Right atrium auricular region (tissue), 2 donors: ENCODE results near the gene PDGFC. TPM values are rescaled to one million over a fixed set of nuclear protein-coding genes. Genes with fewer than 3 reads are reported as not detected.
A peak's percentile ranks its signal among the peaks of the same experiment; 100 is the strongest.

Experiments
- DNase-seq: peaks from one replicate; pipeline ENCODE4 v3.0.0-alpha.2; 2019; ENCODE audit warnings: low spot score
- H3K27ac ChIP-seq, 2 donors: fragments of 200-600 bp; sonication (generic); 1 replicate in 1 of 2; 2 replicates in 1 of 2; pipeline ENCODE4 v1.5.1; 2016 to 2019
- H3K27me3 ChIP-seq, 2 donors: fragments of 200-600 bp; sonication (generic); one replicate each; pipeline versions ENCODE4 v1.5.1 to v1.6.0; 2017 to 2019
- H3K36me3 ChIP-seq: fragments of 200-600 bp; sonication (generic); one replicate; pipeline ENCODE4 v1.5.1; 2016
- H3K4me1 ChIP-seq, 2 donors: fragments of 200-600 bp; sonication (generic); one replicate each; pipeline versions ENCODE4 v1.5.1 to v1.6.0; 2017 to 2019
- H3K4me3 ChIP-seq, 2 donors: fragments of 200-600 bp; sonication (generic); 1 replicate in 1 of 2; 2 replicates in 1 of 2; pipeline ENCODE4 v1.5.1; 2017 to 2019; ENCODE audit warnings: mild to moderate bottlenecking in 1 of 2, moderate library complexity in 1 of 2
- H3K9me3 ChIP-seq, 2 donors: fragments of 200-600 bp; sonication (generic); one replicate each; pipeline ENCODE4 v1.5.1; 2019
- total RNA-seq, 2 donors: library from RNA; depleted of rRNA; stranded (reverse); fragments of >200 nt; gene quantifications; one replicate each; pipeline ENCODE4 v1.1.0, GENCODE V29; 2016
- TF ChIP-seq, protein P1 (sequence below), 2 donors: fragments of 200-600 bp; sonication (generic); IDR thresholded peaks; one replicate each; pipeline ENCODE4 v1.5.1; 2019; ENCODE audit warnings: antibody characterized with exemption in 2 of 2

The PDGFC gene
- total RNA-seq, 2 donors from 2014 or later: 17.0 to 17.1 TPM

DNA sequence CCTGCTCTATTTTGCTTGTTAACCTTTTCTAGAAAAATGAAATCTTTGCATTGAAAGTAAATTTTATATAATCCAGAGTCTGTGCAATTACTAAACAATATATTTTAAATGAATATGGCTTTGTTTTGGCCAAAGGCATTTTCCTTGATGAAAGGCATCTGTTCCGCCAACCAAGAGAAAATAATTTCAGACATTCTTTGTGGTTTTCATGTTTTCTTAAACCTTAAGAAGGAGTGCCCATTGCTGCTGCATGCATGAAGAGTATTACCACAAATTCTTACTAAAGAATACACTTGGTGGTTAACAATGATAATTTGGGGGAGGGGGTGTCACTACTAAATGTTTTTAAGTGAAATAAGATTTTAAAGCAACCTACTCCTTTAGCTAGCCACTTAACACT is 2.7 kb upstream of the PDGFC start:
- Histone ChIP-seq H3K4me1 (peaks cover 0 to 23% of the 10 kb centered on the region in 2 donors), H3K4me3 (no peak overlapping the region), H3K27me3 (no peaks in the 10 kb centered on the region), H3K27ac (no peak overlapping the region), H3K36me3 (no peaks in the 10 kb centered on the region), H3K9me3 (no peaks in the 10 kb centered on the region)
- DNase-seq: no peak
- TF ChIP-seq, protein P1, sequence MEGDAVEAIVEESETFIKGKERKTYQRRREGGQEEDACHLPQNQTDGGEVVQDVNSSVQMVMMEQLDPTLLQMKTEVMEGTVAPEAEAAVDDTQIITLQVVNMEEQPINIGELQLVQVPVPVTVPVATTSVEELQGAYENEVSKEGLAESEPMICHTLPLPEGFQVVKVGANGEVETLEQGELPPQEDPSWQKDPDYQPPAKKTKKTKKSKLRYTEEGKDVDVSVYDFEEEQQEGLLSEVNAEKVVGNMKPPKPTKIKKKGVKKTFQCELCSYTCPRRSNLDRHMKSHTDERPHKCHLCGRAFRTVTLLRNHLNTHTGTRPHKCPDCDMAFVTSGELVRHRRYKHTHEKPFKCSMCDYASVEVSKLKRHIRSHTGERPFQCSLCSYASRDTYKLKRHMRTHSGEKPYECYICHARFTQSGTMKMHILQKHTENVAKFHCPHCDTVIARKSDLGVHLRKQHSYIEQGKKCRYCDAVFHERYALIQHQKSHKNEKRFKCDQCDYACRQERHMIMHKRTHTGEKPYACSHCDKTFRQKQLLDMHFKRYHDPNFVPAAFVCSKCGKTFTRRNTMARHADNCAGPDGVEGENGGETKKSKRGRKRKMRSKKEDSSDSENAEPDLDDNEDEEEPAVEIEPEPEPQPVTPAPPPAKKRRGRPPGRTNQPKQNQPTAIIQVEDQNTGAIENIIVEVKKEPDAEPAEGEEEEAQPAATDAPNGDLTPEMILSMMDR (IDR thresholded peaks at IDR 0.05): no peak

DNA sequence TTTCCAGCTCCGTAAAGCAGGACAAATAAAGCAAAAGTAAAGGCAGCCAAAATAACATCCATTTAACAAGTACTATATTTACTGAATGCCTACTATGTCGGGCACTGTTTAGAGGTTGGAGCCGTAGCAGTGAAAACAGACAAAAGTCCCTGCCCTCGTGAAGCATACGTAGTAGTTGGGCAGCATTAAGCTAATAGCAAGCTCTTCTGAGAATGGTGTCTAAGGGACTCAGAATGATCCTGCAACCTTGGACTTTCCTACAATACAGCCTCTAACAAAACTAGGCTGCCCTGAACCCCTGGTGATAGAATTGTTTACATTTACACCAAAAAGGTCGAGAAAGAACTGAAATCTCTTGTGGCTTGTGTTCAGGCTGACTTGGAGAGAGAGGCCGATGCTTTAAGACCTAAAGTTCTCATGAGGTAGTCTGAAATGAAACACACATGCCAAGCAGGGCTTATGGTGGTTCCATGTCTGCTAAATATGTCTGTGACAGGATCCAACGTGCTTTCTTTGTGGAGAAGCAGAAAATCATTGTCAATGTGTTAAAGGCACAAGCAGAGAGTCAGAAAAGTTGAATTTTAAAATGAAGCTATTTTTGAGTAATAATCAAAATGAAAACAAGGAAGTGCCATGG is 898 bp upstream of the PDGFC start:
- Histone ChIP-seq H3K27ac (peak overlapping the region; percentile 88 to 90), H3K4me1 (peaks cover 0 to 38% of the 10 kb centered on the region in 2 donors), H3K36me3 (no peaks in the 10 kb centered on the region), H3K4me3 (peak overlapping the region; percentile 68 to 80), H3K27me3 (no peaks in the 10 kb centered on the region), H3K9me3 (no peaks in the 10 kb centered on the region)
- DNase-seq: no peak
- TF ChIP-seq, protein P1 (IDR thresholded peaks at IDR 0.05): no peak

GRCh38 chr4:156971165-156971675 is 379 bp downstream of the PDGFC start:
- Histone ChIP-seq H3K4me1 (peaks cover 0 to 38% of the 10 kb centered on the region in 2 donors), H3K36me3 (no peaks in the 10 kb centered on the region), H3K27ac (peak overlapping the region; percentile 88 to 90), H3K4me3 (peak overlapping the region; percentile 68 to 80), H3K27me3 (no peaks in the 10 kb centered on the region), H3K9me3 (no peaks in the 10 kb centered on the region)
- DNase-seq: no peak
- TF ChIP-seq, protein P1 (IDR thresholded peaks at IDR 0.05): no peak

- H3K36me3 ChIP-seq: no peaks in the 10 kb centered on the region
- peak overlapping the region; percentile 68 to 80 for H3K4me3 ChIP-seq
- H3K27ac ChIP-seq: peak overlapping the region; percentile 88 to 90
- TF ChIP-seq, protein P1 (IDR thresholded peaks at IDR 0.05): peak in 1 of 2 donors; percentile 55
- peaks cover 0 to 34% of the 10 kb centered on the region in 2 donors for H3K4me1 ChIP-seq
- H3K27me3 ChIP-seq: no peaks in the 10 kb centered on the region
- peak; percentile 81 for DNase-seq
- H3K9me3 ChIP-seq: no peaks in the 10 kb centered on the region
Observed at GRCh38 chr4:156970501-156971164, 966 bp downstream of the PDGFC start.

DNA sequence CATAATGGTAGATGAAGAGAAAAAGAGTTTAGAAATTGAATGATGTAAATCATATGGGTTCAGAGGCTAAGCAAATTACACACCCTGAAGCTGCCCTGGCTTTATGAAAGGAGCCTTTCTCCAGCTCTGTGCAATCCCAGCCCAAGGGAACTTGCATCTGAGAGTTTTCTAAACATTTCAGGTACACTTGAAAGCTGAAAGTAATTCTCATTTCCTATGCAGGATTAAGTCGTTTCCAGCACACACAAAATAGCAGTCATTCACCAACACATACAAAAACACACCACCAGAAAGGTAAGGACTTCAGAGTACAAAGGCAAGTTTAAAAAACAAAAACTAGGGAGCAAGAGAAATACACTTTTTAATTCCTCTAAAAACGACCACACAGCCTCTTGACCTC is 1.7 kb downstream of the PDGFC start:
- Histone ChIP-seq H3K9me3 (no peaks in the 10 kb centered on the region), H3K4me3 (peak overlapping the region; percentile 68 to 80), H3K36me3 (no peaks in the 10 kb centered on the region), H3K4me1 (peaks cover 0 to 34% of the 10 kb centered on the region in 2 donors), H3K27me3 (no peaks in the 10 kb centered on the region), H3K27ac (peak overlapping the region; percentile 88 to 90)
- no peak for DNase-seq
- TF ChIP-seq, protein P1 (IDR thresholded peaks at IDR 0.05): no peak
